Activated T-helper 9 cell treated with anti-CD3 and anti-CD28 coated beads, Interleukin-2, amount 50 U/mL, for 16 hours (primary cell): ENCODE measurements around the gene MRPS2.
"Not testable (repeated sequence)": the region's sequence is repeated elsewhere in the genome, so short reads cannot be mapped to it uniquely, and the experiment has no call there.

Experiments used
- DNase-seq: peaks from one replicate; pipeline ENCODE4 v3.0.0-alpha.2; 2020; ENCODE audit warnings: low read depth

The MRPS2 gene

DNA sequence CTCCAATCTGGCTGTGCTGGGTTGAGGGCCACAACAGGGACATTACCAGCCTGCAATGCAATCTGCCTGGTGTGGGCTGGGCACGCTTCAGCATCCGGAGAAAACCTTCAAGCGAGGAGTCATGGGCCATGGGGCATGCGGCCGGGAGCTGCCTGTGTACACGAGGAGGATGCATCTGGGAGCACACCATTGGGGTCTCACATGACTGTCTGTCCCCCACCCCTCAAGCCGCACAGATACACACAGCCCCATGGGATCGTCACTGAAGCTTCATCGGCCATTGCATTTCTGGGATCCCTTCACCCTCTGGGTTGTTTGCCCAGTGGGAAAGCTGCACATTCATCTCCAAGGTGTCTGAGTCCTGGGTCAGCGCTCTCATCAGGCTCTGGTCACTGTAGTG is 30.6 kb downstream of the MRPS2 start:
- no peak for DNase-seq

DNA sequence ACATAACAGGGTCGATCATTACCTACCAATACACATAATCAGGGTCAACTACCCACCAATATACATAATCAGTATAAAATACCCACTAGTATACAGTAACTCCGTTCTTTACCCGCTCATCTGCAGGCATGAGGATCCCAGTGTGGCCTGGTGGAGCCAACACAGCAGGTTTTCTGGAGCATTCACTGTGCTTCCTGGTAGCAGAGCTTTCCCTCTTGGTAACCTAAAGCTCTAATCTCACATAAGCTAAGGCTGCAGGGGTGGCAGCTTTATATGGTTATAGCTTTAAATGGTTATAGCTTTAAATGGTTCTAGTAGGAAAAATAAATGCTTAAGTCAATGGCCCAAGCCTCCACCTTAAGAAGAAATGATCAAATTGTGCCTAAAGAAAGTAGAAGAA is 32.6 kb downstream of the MRPS2 start:
- no peak for DNase-seq

DNA sequence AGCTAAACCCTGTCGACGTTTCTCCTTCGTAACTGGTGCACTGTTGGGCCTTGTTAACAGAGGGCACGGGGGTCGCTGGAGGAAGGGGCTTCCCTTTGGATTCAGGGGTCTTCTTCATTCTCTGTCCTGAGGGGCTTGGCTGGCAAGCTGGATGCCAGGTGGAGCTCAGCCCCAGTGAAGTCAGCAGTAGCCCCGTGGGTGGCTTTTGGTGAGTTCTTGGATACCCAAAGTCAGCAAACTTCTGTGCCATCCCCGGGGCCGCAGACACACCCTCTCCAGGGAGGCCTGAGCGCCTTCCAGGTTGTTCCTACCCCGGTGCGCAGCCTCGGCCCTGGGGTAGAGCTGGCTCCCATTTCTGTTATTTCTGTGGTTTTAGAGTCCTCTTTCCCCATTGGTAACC is 33.2 kb downstream of the MRPS2 start:
- DNase-seq = no peak

DNA sequence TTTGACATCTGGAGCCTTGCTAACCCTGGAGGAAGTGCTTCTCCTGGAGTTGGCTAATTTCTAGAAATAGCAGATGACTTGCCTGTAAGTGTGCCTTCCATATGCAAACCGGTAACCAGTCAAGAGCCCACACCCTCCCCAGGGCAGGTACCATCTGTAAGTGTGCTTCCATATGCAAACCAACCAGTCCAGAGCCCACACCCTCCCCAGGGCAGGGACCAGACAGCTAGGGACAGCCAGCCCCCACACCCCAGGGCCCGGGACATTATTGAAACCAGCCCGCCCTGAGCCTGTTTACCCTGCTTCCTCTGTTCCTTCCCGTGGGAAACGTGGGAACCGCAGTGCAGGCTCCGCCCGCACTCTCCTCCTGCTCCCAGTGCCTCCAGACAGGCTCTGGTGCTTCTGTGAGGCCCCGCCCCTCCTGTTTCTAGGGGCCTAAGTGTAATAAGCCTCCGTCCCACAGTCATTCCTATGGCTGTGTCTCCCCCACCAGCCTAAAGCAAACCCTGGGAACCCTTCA is 33.8 kb downstream of the MRPS2 start:
- DNase-seq = not testable (repeated sequence)

DNA sequence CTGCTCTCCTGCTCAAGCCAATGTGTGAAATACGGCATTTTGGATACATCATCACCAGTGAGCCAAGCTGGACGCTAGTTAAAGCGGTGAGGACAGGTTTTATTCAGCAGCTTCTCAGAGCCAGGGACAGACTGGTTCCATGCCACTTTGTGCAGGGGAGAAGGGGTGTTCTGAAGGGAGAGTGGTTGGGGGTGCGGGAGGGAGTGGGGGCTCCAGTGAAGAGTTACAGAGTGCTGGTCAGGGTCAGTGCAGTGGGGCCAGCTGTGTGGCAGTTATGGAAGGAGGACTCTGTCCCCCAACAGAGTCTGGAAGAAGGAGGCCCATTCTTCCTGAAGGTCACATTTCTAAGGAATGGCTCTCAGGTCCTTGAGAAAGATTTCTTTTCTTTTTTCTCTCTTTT is 34.3 kb downstream of the MRPS2 start:
- DNase-seq = not testable (repeated sequence)

DNA sequence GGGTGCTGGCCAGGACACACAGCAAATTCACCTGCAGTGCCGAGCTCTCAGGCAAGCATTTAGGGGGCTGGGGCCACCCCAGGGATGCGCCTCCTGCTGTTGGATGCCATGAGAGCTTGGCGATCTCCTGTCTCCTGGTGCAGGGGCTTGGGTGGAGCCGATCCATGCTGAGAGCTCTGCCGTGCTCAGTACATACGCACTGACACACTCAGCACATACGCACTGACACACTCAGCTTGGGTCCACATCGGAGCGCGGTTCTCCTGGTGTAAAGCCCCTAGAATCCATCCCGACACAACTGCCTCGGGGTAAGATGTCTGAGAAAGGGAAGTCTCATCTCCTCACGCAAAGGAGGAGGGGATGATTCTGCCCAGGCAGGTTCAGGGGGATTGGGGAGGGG is 35.1 kb downstream of the MRPS2 start:
- not testable (repeated sequence) for DNase-seq

DNA sequence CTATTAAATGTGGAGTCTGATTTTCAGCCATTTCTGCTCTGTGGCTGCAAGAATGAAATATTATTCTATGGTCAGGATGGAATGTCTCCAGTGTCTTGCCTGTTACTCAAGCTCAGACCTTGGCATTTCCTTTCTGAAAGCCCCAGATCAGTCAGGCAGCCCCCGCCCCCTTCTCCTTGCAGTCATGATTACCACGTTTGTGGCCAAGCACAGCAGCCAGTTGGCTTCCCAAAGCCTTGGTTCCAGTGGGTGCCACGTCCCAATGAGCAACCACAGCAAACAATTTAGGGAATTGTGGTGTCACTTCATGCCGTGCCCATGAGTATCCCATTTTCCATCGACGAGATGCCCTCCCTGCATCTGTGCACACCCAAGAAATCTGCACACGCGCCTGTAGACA is 35.7 kb downstream of the MRPS2 start:
- no peak for DNase-seq

DNA sequence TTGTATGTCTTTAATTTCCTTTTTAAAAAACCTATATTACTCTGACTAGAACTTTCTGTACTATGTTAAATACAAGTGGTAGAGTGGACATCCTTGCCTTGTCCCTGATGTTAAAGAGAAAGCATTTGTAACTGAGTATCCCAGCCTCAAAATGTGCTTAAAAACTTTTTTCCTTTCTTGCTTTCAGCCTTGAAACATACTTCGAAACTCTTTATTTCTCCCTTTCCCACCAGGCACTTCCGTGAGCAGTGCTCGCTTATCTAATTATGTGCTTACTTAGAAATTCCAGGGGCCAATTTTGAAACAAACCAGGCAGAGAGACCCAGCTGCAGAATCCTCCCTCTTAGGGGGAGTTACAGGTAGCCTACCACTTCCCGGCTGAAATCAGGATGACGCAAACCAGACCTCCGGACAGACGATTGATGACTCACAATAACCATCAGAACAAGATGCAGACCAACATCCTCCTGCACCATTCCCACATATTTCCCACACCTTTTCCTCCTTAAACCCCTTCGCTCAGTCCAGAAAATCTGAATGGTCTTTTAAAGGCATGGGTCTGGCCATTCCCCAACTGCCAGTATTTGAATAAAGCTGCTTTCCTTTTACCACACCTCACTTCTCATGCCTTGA is 42.9 kb downstream of the MRPS2 start:
- not testable (repeated sequence) for DNase-seq

DNA sequence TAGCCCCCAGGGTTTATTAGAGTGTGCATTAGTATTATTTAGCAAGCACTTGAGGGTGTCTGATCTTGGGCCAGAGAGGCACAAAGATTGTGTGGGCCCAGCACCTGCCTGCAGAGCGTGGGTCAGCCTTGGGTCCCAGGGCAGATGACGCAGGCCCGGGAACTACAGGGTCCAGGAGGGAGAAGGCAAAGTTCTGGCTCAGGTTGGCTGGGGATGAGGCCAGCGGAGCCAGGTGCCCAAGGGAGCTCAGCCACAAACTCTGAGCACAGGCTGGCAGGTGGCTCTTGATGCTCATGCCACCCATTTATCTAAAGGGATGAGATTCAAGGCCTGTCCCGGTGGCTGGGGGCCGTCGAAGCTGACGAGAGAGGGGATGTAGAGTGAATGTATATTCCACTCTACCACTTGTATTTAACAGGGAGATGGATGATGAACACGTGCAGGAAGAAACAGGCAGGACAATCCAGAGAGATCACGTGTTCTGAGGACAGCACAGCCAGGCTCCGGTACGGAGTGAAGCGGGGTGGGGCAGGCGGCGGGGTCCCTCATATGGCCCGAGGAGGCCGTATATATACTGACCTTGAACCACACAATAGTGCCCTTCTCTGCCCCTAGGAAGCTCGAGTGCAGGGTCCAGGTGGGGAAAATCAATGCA is 44.6 kb downstream of the MRPS2 start:
- DNase-seq = no peak

DNA sequence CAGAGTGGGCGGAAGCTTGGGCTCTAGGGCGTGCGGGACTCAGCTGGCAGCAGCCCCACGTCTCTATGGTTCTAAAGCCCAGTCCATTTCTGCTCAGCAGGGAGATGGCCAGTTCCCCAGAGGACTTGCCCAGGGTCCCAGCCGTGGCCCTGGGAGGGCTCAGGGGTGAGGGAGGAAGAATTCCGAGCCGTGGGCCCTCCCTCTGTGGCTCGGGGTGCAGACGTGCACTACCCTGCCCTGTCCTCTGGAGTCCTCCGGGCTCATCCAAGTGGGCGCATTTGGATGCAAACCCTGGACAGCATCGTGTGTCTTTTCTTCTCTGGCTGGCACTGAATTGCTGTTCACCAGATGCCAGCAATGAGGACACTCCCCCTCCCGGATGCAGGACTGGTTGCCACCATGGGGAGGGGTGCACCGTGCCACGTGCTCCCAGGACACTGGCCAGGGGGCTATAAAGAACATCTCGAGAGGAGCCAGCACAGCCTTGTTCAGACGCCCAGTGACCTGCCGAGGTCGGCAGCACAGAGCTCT is 45.2 kb downstream of the MRPS2 start, which contains the start of gene OBP2A:
Gene OBP2A (plus strand): TSS at position 481 of the 531 bp plus-strand sequence. CDS start 55 bp downstream, outside the sequence.
- DNase-seq = not testable (repeated sequence)

DNA sequence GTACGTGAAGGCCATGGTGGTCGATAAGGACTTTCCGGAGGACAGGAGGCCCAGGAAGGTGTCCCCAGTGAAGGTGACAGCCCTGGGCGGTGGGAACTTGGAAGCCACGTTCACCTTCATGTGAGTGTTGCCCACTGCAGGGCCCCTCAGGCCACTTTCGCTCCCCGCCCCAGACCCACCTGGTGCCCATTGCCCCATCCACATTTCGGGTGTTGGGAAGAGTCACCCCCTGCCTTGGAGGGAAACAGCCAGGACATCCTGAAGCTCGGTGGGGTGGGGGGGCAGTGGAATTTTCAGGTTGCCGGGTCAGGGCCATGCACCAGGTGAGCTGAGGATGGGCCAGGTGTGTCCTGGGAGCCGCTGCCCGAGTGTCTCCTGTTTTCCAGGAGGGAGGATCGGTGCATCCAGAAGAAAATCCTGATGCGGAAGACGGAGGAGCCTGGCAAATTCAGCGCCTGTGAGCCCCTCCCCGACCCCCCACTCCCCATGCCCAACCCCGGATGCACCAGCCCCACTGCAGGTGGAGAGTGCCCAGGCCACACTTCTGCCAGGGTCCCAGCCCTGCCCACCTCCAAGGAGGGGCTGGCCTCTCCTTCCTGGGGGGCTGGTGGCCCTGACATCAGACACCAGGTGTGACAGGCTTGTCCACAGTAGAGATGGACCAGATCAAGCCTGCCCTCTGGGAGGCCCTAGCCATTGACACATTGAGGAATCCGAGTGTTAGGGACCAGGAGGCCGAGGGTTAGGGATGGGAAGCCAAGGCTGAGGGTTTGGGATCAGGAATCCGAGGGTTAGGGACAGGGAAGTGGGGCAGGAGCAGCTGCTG is 46.5 kb downstream of the MRPS2 start:
- not testable (repeated sequence) for DNase-seq

DNA sequence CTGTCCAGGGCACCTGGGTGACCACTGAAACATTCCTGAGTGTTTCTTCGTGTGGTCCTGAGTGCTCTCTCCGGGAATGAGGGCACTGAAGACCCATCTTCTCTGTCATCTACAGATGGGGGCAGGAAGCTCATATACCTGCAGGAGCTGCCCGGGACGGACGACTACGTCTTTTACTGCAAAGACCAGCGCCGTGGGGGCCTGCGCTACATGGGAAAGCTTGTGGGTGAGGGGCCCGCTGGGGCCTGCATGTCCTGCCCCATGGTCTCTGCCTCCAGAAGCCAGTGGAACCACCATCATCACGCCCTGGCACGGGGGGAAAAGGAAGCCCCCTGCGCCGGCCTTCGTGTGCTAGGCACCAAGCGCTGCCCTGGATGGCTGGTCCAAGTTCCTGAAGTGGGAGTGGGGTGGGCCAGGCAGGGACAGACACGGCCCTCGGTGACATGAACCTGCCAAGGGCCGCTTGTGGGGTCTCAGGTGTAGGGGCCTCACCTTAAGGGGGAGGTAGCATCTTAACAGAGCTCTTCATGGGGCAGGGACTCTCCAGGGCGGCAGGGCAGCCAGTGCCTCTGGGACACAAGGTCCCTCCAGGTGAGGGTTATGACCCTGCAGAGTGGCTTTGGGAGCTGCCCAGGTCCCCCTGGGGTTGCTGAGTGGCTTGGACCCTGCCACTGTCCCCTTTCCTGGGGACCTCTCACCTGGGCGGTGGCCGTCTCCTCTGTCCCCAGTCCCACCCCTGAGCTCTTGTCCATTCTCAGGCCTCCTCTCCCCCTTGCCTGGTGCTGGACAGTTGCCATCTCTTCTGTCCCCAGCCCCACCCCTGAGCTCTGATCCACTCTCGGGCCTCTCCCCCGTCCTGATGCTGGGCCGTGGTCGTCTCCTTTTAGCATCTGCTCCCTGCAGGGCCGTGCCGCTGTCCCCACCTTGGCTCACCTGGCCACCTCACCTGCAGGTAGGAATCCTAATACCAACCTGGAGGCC is 47.6 kb downstream of the MRPS2 start:
- no peak for DNase-seq

DNA sequence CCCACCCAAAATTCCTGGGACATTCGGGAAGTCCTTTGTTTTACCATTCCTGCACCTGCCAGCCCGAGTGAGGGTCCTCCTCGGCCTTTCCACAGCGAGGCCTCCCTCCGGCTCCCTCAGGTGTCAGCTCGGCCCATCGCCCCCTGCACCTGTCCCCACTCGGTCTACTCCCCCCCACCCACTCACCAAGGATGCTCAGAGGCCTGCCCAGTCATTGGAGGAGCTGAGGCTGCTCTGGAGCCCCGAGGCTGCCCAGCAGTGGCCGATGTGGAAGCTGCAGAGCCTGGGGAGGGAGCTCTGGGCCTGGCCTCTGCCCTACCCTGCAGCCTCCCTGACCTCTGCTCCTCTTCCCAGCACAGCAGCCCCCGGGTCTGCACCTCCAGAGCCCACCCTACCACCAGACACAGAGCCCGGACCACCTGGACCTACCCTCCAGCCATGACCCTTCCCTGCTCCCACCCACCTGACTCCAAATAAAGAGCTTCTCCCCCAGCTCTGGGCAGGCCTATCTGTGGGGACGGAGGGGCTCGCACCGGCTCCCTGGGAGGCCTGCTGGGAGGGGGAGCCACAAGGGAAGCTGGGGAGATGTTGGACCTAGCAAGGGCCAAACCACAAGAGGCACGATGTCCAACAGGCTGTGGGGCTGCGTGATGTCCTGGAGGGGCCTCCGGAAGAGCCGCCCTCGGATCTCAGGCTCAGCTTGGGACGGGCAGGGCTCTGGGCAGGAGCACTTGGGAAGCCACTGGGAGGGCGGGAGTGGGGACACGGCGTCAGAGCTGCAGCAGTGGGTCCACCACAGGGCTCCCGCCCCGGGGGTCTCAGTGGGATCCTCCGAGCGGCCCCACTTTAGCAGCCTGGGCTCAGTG is 49.2 kb downstream of the MRPS2 start:
- not testable (repeated sequence) for DNase-seq

DNA sequence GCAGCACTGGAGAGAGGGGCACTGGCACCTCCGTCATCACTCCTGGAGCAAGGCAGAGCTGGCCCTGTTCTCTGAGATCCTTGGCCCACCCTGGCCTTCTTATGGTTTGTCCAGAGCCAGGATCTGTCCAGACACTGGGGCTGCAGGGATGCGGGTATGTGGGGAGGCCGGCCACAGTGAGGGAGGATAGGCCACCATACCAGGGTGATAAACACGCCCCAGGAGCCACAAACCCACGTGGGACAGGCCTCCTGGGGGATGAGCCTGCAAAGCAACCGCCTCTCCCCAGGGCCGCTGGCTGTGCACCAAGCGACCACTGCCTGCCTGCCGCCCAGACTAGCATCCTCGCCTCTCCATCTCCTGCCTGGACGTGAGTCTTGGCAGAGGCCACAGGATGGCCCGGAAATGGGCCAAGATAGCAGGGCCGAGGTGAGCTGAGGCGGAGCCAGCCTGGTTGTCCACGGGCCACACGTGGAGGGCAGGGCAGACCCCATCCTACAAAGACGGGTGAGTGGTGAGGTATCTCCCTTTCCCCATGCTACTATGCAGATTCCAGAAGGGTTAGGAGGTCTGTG is 49.9 kb downstream of the MRPS2 start:
- DNase-seq = no peak

DNA sequence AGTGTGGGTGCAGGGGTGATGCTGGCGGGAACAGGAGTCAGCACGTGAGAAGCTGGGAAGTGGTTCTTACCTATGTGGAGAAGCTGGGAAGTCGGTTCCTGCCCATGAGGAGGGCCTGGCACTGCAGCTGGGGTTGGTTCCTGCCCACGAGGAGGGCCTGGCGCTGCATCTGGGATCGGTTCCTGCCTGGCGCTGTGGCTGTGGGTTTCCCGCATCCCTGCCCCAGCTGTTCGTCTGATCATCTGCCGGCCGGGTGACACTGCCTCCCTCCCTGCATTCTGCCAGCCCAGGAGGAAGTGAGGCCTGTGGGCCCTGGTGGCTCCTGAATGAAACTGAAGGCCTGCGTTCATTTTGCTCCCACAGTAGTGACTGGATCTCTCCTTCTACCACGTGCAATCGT is 50.5 kb downstream of the MRPS2 start:
- no peak for DNase-seq

DNA sequence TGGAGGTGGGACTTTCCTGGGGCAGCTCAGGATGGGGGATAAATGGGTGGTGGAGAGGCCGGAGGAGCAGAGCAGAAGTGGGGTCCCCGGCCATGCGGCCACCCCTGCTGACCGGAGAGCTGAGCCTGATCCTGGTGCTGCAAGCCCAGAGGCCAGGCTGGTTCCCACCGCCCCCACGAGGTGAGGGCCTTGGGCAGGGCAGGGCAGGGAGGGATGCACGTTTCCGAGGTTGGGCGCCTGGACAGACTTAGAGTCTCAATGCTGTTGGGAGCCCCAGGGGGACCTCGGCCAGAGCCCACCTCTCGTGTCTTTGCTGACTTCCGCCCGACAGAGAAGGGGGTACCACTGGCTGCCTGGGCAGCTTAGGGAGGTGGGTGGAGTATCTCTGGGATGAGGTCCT is 51.0 kb downstream of the MRPS2 start:
- no peak for DNase-seq

DNA sequence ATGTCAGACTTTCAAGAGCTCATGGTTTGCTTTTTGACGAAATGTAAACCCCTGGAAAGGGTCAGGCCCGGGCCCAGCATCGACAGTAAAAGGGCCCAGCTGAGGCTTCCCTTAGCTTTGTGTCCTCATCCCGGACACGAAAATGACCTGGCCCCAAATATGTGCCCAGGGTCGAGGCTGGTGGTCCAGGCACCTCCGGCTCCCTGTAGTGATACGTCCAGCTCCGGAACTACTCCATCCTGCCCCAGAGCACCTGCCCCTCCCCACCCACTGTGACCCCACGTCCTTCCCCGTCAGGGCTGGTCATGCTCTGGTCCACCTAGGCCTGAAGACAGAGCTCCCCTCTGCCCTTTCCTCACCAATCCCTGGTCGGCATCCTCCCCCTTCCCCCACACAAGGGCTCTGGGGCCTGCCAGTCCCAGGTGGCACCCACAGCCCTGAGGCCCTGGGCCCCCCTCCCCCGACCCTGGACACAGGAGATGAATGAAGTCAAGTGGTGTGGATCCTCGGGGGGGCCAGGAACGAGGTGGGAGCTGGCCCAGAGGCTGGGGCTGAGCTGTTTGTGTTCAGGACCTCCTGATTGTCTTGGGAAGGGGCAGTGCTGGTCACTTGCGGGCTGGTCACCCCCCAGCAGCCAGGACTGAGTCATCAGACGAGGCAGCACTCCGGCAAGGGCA is 51.7 kb downstream of the MRPS2 start:
- no peak for DNase-seq

DNA sequence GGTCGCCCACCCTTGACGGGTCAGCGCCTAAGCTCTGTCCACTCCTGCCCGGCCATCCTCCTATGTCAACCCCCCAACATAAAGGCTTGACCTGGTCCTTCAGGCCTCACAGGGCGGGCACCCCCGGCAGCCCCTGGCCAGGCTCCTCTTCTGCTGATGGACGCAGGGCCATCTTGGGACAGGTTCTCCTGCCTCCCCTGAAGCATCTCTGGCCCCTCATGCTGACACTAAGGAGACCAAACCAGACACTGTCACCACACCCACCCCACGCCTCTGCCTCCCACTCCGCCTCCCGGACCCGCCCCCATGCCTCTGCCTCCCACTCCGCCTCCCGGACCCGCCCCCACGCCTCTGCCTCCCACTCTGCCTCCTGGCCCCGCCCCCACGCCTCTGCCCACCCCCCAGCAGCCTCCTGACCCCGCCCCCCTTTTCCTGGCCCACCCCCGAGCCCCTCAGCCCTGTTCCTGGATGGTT is 52.3 kb downstream of the MRPS2 start:
- no peak for DNase-seq
